ENCODE results near the gene MYH11. TPM values are rescaled to one million over a fixed set of nuclear protein-coding genes. Genes with fewer than 3 reads are reported as not detected.

Gene MYH11
- total RNA-seq, 1 experiment from 2014 or later, result not detected

- Mint-ChIP-seq H3K4me1 (ENCODE audit: low read depth, unreplicated experiment) (no peaks in the 10 kb centered on the region), H3K9me3 (ENCODE audit: unreplicated experiment) (peaks cover 8% of the 10 kb centered on the region), H3K27ac (ENCODE audit: unreplicated experiment) (no peak overlapping the region), H3K36me3 (ENCODE audit: insufficient read depth, unreplicated experiment) (no peaks in the 10 kb centered on the region), H3K27me3 (ENCODE audit: insufficient read depth, unreplicated experiment) (peaks cover 6% of the 10 kb centered on the region), H3K4me3 (ENCODE audit: unreplicated experiment) (no peak overlapping the region)
- peaks cover 10% of the 10 kb centered on the region for H3K9me3 ChIP-seq
- DNase-seq, result no peak
- no TSS peak for BruUV-seq (replicated peaks)
- ChIA-PET POLR2A (no interaction called here), CTCF (no interaction called here)
- H3K4me1 ChIP-seq, result no peaks in the 10 kb centered on the region
- H3K36me3 ChIP-seq (ENCODE audit: control insufficient read depth, insufficient read depth, low read length), result no peaks in the 10 kb centered on the region
- no peak overlapping the region for H3K4me3 ChIP-seq (ENCODE audit: low read depth, low read length)
- no peaks in the 10 kb centered on the region for H3K27me3 ChIP-seq (replicated peaks; ENCODE audit: control insufficient read depth, insufficient read depth, low read length)
- TF ChIP-seq CTCF (IDR thresholded peaks at IDR 0.05; ENCODE audit: insufficient read depth in 1 of 2, low read depth in 1 of 2, low read length in 1 of 2, severe bottlenecking in 1 of 2, unreplicated experiment in 1 of 2), result no peak
- intact Hi-C loops (cut with micrococcal nuclease; ENCODE audit: unreplicated experiment), result no loop called here
Measured at GRCh38 chr16:15820837-15821236, 36.0 kb downstream of the MYH11 start.

- H3K27me3 Mint-ChIP-seq (ENCODE audit: insufficient read depth, unreplicated experiment), result peaks cover 3% of the 10 kb centered on the region
- no peak overlapping the region for H3K4me3 Mint-ChIP-seq (ENCODE audit: unreplicated experiment)
- no TSS peak for BruUV-seq (replicated peaks)
- no peaks in the 10 kb centered on the region for H3K36me3 ChIP-seq (ENCODE audit: control insufficient read depth, insufficient read depth, low read length)
- no peaks in the 10 kb centered on the region for H3K4me1 ChIP-seq
- ChIA-PET CTCF (no interaction called here), POLR2A (no interaction called here)
- TF ChIP-seq CTCF (IDR thresholded peaks at IDR 0.05; ENCODE audit: insufficient read depth in 1 of 2, low read depth in 1 of 2, low read length in 1 of 2, severe bottlenecking in 1 of 2, unreplicated experiment in 1 of 2), result no peak
- H3K9me3 ChIP-seq, result peaks cover 14% of the 10 kb centered on the region
- no peaks in the 10 kb centered on the region for H3K4me1 Mint-ChIP-seq (ENCODE audit: low read depth, unreplicated experiment)
- no peak overlapping the region for H3K27ac Mint-ChIP-seq (ENCODE audit: unreplicated experiment)
- intact Hi-C loops (cut with micrococcal nuclease; ENCODE audit: unreplicated experiment), result no loop called here
- H3K27me3 ChIP-seq (replicated peaks; ENCODE audit: control insufficient read depth, insufficient read depth, low read length), result no peaks in the 10 kb centered on the region
- no peaks in the 10 kb centered on the region for H3K36me3 Mint-ChIP-seq (ENCODE audit: insufficient read depth, unreplicated experiment)
- no peak overlapping the region for H3K4me3 ChIP-seq (ENCODE audit: low read depth, low read length)
- no peak for DNase-seq
- peaks cover 11% of the 10 kb centered on the region for H3K9me3 Mint-ChIP-seq (ENCODE audit: unreplicated experiment)
Measured at GRCh38 chr16:15819046-15819445, 37.8 kb downstream of the MYH11 start.

GRCh38 chr16:15817446-15817845 lies 39.4 kb downstream of the MYH11 start:
- peaks cover 11% of the 10 kb centered on the region for H3K9me3 Mint-ChIP-seq (ENCODE audit: unreplicated experiment)
- intact Hi-C loops (cut with micrococcal nuclease; ENCODE audit: unreplicated experiment), result no loop called here
- H3K27me3 Mint-ChIP-seq (ENCODE audit: insufficient read depth, unreplicated experiment), result peaks cover 3% of the 10 kb centered on the region
- no peak for DNase-seq
- no peaks in the 10 kb centered on the region for H3K4me1 Mint-ChIP-seq (ENCODE audit: low read depth, unreplicated experiment)
- ChIA-PET POLR2A (no interaction called here), CTCF (no interaction called here)
- Histone ChIP-seq H3K4me1 (no peaks in the 10 kb centered on the region), H3K27me3 (replicated peaks; ENCODE audit: control insufficient read depth, insufficient read depth, low read length) (no peaks in the 10 kb centered on the region), H3K9me3 (peaks cover 14% of the 10 kb centered on the region), H3K4me3 (ENCODE audit: low read depth, low read length) (no peak overlapping the region), H3K36me3 (ENCODE audit: control insufficient read depth, insufficient read depth, low read length) (no peaks in the 10 kb centered on the region)
- no peaks in the 10 kb centered on the region for H3K36me3 Mint-ChIP-seq (ENCODE audit: insufficient read depth, unreplicated experiment)
- TF ChIP-seq CTCF (IDR thresholded peaks at IDR 0.05; ENCODE audit: insufficient read depth in 1 of 2, low read depth in 1 of 2, low read length in 1 of 2, severe bottlenecking in 1 of 2, unreplicated experiment in 1 of 2), result no peak
- H3K4me3 Mint-ChIP-seq (ENCODE audit: unreplicated experiment), result no peak overlapping the region
- no peak overlapping the region for H3K27ac Mint-ChIP-seq (ENCODE audit: unreplicated experiment)
- no TSS peak for BruUV-seq (replicated peaks)

All from Caco-2 (cell line).